ENCODE data around the gene ABHD12B. TPM values are rescaled to one million over a fixed set of nuclear protein-coding genes. Genes with fewer than 3 reads are reported as not detected.

The ABHD12B gene
- total and polyA plus RNA-seq, 2 of the 13 experiments (the other 11 are each of a cell fraction or from before 2014, with no cell fraction given), result not detected

- TF ChIP-seq CERS6 (CRISPR knock-in tag; IDR thresholded peaks at IDR 0.05) (no peak), ZNF33B (CRISPR knock-in tag; IDR thresholded peaks at IDR 0.05) (no peak), MTERF4 (CRISPR knock-in tag; IDR thresholded peaks at IDR 0.05) (peak; percentile 4; the same call in 1 of the 2 replicates), RAD21 (CRISPR knock-in tag; IDR thresholded peaks at IDR 0.05) (peak; percentile 23), CREM (IDR thresholded peaks at IDR 0.05) (no peak), CREM (CRISPR knock-in tag; IDR thresholded peaks at IDR 0.05) (no peak), ZNF788 (CRISPR knock-in tag; IDR thresholded peaks at IDR 0.05; ENCODE audit: borderline replicate concordance) (peak; percentile 50; the same call in 1 of the 2 replicates), ZNF407 (CRISPR knock-in tag; IDR thresholded peaks at IDR 0.05; ENCODE audit: not compliant biosample characterization) (no peak), ZBTB34 (CRISPR knock-in tag; IDR thresholded peaks at IDR 0.05) (no peak), ZSCAN29 (CRISPR knock-in tag; conservative IDR thresholded peaks at IDR 0.05) (no peak), ZNF44 (CRISPR knock-in tag; IDR thresholded peaks at IDR 0.05) (no peak), ZNF629 (CRISPR knock-in tag; conservative IDR thresholded peaks at IDR 0.05) (no peak), ZNF530 (CRISPR knock-in tag; IDR thresholded peaks at IDR 0.05; ENCODE audit: low read depth) (no peak), ETS1 (CRISPR knock-in tag; IDR thresholded peaks at IDR 0.05) (no peak), MNT (IDR thresholded peaks at IDR 0.05) (no peak)
Observed at GRCh38 chr14:50943943-50944646, 72.2 kb downstream of the ABHD12B start, which contains the start of gene PYGL (continued).
